SK-N-SH treated with all-trans-retinoic acid at 6 μM for 48 hours (cell line): Measurements from ENCODE around the gene TMEM132C.

Experiments
- ATAC-seq: fragments of 200-7000 bp; cut with Tn5 transposase; 3 replicates; pipeline ENCODE4 v1.9.1; 2020; ENCODE audit warnings: mild to moderate bottlenecking, moderate library complexity
- ARNTL ChIP-seq: fragments of 450-650 bp; formaldehyde crosslinking; IDR thresholded peaks from 2 replicates; pipeline ENCODE4 v1.5.0; 2020; ENCODE audit warnings: low read depth, mild to moderate bottlenecking, moderate library complexity, borderline replicate concordance
- BACH2 ChIP-seq: fragments of 250-450 bp; sonication (Bioruptor Pico); IDR thresholded peaks from 2 replicates; pipeline ENCODE4 v1.9.0; 2021; ENCODE audit warnings: mild to moderate bottlenecking, borderline replicate concordance
- CSDC2 ChIP-seq: fragments of 250-450 bp; sonication (Bioruptor Pico); IDR thresholded peaks from 2 replicates; pipeline ENCODE4 v1.5.0; 2020; ENCODE audit warnings: mild to moderate bottlenecking, moderate library complexity
- ESRRG ChIP-seq: fragments of 250-450 bp; sonication (Bioruptor Pico); IDR thresholded peaks from 2 replicates; pipeline ENCODE4 v1.6.1; 2021; ENCODE audit warnings: mild to moderate bottlenecking
- GLIS3 ChIP-seq: fragments of 250-450 bp; sonication (Bioruptor Pico); IDR thresholded peaks from 2 replicates; pipeline ENCODE4 v1.5.0; 2020; ENCODE audit warnings: mild to moderate bottlenecking, moderate library complexity
- ISL1 ChIP-seq: fragments of 250-450 bp; sonication (Bioruptor Pico); IDR thresholded peaks from 2 replicates; pipeline ENCODE4 v2.1.2; 2022; ENCODE audit warnings: mild to moderate bottlenecking, moderate library complexity
- OSR1 ChIP-seq: fragments of 250-450 bp; sonication (Bioruptor Pico); IDR thresholded peaks from 2 replicates; pipeline ENCODE4 v1.8.0; 2022; ENCODE audit warnings: moderate library complexity, mild to moderate bottlenecking, inconsistent platforms
- PPARA ChIP-seq: fragments of 250-450 bp; sonication (Bioruptor Pico); IDR thresholded peaks from 2 replicates; pipeline ENCODE4 v1.5.0; 2020; ENCODE audit warnings: mild to moderate bottlenecking, borderline replicate concordance
- RARB ChIP-seq: fragments of 250-450 bp; sonication (Bioruptor Pico); IDR thresholded peaks from 2 replicates; pipeline ENCODE4 v1.8.0; 2021; ENCODE audit warnings: mild to moderate bottlenecking, moderate library complexity
- SNAI2 ChIP-seq: fragments of 250-450 bp; sonication (Bioruptor Pico); IDR thresholded peaks from 2 replicates; pipeline ENCODE4 v1.5.0; 2020; ENCODE audit warnings: mild to moderate bottlenecking, moderate library complexity
- TCF4 ChIP-seq: fragments of 250-450 bp; sonication (Bioruptor Pico); IDR thresholded peaks from 2 replicates; pipeline ENCODE4 v1.8.0; 2021; ENCODE audit warnings: mild to moderate bottlenecking, moderate library complexity, borderline replicate concordance
- TOX ChIP-seq: fragments of 250-450 bp; sonication (Bioruptor Pico); IDR thresholded peaks from 2 replicates; pipeline ENCODE4 v1.8.0; 2021; ENCODE audit warnings: mild to moderate bottlenecking, moderate library complexity, borderline replicate concordance
- ZC3H10 ChIP-seq: fragments of 250-450 bp; sonication (Bioruptor Pico); IDR thresholded peaks from 2 replicates; pipeline ENCODE4 v1.5.1; 2021; ENCODE audit warnings: mild to moderate bottlenecking, moderate library complexity
- ZFP3 ChIP-seq: fragments of 250-450 bp; sonication (Bioruptor Pico); IDR thresholded peaks from 2 replicates; pipeline ENCODE4 v1.5.0; 2020; ENCODE audit warnings: mild to moderate bottlenecking, moderate library complexity
- ZFP30 ChIP-seq: fragments of 450-650 bp; formaldehyde crosslinking; IDR thresholded peaks from 2 replicates; pipeline ENCODE4 v1.5.0; 2022; ENCODE audit warnings: mild to moderate bottlenecking, moderate library complexity
- ZNF565 ChIP-seq: fragments of 450-650 bp; formaldehyde crosslinking; conservative IDR thresholded peaks from 2 replicates; pipeline ENCODE4 v1.5.0; 2020; ENCODE audit warnings: low read depth, mild to moderate bottlenecking, moderate library complexity
- ZNF8 ChIP-seq: fragments of 450-650 bp; formaldehyde crosslinking; IDR thresholded peaks from 2 replicates; pipeline ENCODE4 v1.5.0; 2020; ENCODE audit warnings: mild to moderate bottlenecking, moderate library complexity
- TF ChIP-seq, protein P1 (sequence below): fragments of 250-450 bp; sonication (Bioruptor Pico); IDR thresholded peaks from 2 replicates; pipeline ENCODE4 v1.5.1; 2020; ENCODE audit warnings: low read depth, mild to moderate bottlenecking, moderate library complexity
- TF ChIP-seq, protein P2 (sequence below): fragments of 250-450 bp; sonication (Bioruptor Pico); IDR thresholded peaks from 2 replicates; pipeline ENCODE4 v1.5.1; 2021; ENCODE audit warnings: mild to moderate bottlenecking, moderate library complexity
- TF ChIP-seq, protein P3 (sequence below): fragments of 250-450 bp; sonication (Bioruptor Pico); IDR thresholded peaks from 2 replicates; pipeline ENCODE4 v1.8.0; 2020; ENCODE audit warnings: mild to moderate bottlenecking, moderate library complexity, borderline replicate concordance
- TF ChIP-seq, protein P4 (sequence below): fragments of 250-450 bp; sonication (Bioruptor Pico); IDR thresholded peaks from 2 replicates; pipeline ENCODE4 v1.8.0; 2021; ENCODE audit warnings: low read depth, mild to moderate bottlenecking, moderate library complexity, borderline replicate concordance

Gene TMEM132C

DNA sequence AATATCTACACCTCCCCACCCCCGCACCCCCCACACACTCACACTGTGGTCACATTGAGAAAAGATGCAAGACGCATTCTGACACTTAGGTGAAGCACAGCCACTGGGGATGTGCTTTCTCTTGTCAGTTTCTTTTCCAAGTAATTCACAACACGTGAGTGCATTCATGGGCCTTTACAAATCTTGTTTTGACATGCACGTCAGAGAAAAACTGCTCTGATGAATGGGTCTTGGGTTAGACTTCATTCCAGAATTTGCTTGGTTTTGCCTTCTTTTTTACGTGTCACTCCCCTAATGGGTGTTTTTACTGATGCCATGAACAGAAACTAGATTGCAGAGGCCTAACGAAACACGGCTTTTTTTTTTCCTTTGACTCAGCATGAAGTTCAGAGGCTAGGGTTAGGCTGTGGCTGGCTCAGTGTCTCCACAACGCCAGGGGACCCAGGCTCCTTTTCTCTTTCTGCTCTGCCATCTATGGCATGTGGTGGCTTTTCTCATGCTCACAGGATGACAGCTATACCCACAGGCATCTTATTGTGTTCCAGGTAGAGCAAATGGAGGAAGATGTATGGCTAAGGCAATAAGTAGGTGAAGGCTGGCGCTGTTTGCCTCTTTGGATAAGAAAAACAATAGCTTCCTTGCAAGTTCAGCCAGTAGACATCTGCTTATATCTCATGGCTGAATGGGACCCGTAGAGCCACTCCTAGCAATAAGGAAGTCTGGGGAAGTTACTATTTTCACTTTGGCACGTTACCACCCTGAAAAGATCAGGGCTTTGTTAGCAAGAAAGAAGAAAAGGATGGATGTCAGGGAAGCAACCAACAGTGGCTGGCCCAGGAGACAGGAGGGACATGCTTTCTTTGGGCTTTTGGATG lies 303.5 kb downstream of the TMEM132C start:
- no peak for ATAC-seq
- TF ChIP-seq ZNF8 (CRISPR knock-in tag) (no peak), ZC3H10 (CRISPR knock-in tag) (no peak), GLIS3 (CRISPR knock-in tag) (no peak), SNAI2 (CRISPR knock-in tag) (no peak), ZFP30 (CRISPR knock-in tag) (no peak), ZFP3 (CRISPR knock-in tag) (no peak), ZNF565 (no peak), TCF4 (CRISPR knock-in tag) (no peak)
- TF ChIP-seq, protein P1, sequence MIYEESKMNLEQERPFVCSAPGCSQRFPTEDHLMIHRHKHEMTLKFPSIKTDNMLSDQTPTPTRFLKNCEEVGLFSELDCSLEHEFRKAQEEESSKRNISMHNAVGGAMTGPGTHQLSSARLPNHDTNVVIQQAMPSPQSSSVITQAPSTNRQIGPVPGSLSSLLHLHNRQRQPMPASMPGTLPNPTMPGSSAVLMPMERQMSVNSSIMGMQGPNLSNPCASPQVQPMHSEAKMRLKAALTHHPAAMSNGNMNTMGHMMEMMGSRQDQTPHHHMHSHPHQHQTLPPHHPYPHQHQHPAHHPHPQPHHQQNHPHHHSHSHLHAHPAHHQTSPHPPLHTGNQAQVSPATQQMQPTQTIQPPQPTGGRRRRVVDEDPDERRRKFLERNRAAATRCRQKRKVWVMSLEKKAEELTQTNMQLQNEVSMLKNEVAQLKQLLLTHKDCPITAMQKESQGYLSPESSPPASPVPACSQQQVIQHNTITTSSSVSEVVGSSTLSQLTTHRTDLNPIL (CRISPR knock-in tag) = no peak
- TF ChIP-seq, protein P2, sequence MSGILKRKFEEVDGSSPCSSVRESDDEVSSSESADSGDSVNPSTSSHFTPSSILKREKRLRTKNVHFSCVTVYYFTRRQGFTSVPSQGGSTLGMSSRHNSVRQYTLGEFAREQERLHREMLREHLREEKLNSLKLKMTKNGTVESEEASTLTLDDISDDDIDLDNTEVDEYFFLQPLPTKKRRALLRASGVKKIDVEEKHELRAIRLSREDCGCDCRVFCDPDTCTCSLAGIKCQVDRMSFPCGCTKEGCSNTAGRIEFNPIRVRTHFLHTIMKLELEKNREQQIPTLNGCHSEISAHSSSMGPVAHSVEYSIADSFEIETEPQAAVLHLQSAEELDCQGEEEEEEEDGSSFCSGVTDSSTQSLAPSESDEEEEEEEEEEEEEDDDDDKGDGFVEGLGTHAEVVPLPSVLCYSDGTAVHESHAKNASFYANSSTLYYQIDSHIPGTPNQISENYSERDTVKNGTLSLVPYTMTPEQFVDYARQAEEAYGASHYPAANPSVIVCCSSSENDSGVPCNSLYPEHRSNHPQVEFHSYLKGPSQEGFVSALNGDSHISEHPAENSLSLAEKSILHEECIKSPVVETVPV (CRISPR knock-in tag) = no peak

DNA sequence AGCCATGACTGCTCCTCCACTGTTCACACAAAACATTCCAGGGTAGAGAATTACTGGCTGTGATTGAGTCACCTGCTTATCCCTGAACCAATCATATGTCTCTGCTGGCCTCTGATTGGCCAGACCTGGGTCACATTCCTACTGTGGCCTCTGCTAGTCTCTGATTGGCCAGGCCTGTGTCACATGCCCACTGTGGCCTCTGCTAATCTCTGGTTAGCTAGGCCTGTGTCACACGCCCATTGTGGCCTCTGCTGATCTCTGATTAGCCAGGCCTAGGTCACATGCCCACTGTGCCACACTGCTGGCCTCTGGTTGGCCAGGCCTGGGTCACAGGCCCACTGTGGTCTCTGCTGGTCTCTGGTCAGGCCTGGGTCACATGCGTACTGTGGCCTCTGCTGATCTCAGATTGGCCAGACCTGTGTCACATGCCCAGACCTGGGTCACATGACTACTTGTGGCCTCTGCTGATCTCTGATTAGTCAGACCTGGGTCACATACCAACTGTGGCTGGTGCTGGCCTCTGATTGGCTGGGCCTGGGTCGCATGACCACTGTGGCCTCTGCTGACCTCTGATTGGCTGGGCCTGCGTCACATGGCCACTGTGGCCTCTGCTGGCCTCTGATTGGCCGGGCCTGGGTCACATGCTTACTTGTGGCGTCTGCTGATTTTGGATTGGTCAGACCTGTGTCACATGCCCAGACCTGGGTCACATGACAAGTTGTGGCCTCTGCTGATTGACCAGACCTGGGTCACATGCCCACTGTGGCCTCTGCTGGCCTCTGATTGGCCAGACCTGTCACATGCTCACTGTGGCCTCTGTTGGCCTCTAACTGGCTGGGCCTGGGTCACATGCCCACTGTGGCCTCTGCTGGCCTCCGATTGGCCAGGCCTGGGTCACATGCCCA lies 305.2 kb downstream of the TMEM132C start:
- no peak for TF ChIP-seq ZC3H10 (CRISPR knock-in tag)
- TF ChIP-seq GLIS3 (CRISPR knock-in tag) = no peak
- TF ChIP-seq RARB (CRISPR knock-in tag) = no peak
- TF ChIP-seq, protein P1 (CRISPR knock-in tag) = no peak
- TF ChIP-seq OSR1 (CRISPR knock-in tag) = no peak
- TF ChIP-seq ISL1 (CRISPR knock-in tag) = no peak
- no peak for TF ChIP-seq CSDC2
- TF ChIP-seq, protein P3, sequence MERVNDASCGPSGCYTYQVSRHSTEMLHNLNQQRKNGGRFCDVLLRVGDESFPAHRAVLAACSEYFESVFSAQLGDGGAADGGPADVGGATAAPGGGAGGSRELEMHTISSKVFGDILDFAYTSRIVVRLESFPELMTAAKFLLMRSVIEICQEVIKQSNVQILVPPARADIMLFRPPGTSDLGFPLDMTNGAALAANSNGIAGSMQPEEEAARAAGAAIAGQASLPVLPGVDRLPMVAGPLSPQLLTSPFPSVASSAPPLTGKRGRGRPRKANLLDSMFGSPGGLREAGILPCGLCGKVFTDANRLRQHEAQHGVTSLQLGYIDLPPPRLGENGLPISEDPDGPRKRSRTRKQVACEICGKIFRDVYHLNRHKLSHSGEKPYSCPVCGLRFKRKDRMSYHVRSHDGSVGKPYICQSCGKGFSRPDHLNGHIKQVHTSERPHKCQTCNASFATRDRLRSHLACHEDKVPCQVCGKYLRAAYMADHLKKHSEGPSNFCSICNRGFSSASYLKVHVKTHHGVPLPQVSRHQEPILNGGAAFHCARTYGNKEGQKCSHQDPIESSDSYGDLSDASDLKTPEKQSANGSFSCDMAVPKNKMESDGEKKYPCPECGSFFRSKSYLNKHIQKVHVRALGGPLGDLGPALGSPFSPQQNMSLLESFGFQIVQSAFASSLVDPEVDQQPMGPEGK = no peak
- no peak for TF ChIP-seq ESRRG (CRISPR knock-in tag)
- TF ChIP-seq BACH2 (CRISPR knock-in tag) = no peak
- TF ChIP-seq ZFP30 (CRISPR knock-in tag) = no peak
- no peak for TF ChIP-seq SNAI2 (CRISPR knock-in tag)
- TF ChIP-seq ARNTL (CRISPR knock-in tag) = no peak
- no peak for TF ChIP-seq PPARA (CRISPR knock-in tag)
- TF ChIP-seq, protein P4, sequence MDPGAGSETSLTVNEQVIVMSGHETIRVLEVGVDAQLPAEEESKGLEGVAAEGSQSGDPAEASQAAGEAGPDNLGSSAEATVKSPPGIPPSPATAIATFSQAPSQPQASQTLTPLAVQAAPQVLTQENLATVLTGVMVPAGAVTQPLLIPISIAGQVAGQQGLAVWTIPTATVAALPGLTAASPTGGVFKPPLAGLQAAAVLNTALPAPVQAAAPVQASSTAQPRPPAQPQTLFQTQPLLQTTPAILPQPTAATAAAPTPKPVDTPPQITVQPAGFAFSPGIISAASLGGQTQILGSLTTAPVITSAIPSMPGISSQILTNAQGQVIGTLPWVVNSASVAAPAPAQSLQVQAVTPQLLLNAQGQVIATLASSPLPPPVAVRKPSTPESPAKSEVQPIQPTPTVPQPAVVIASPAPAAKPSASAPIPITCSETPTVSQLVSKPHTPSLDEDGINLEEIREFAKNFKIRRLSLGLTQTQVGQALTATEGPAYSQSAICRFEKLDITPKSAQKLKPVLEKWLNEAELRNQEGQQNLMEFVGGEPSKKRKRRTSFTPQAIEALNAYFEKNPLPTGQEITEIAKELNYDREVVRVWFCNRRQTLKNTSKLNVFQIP (CRISPR knock-in tag) = no peak
- no peak for TF ChIP-seq TOX (CRISPR knock-in tag)
- TF ChIP-seq, all 23 proteins: peak for 0
- ATAC-seq = no peak

DNA sequence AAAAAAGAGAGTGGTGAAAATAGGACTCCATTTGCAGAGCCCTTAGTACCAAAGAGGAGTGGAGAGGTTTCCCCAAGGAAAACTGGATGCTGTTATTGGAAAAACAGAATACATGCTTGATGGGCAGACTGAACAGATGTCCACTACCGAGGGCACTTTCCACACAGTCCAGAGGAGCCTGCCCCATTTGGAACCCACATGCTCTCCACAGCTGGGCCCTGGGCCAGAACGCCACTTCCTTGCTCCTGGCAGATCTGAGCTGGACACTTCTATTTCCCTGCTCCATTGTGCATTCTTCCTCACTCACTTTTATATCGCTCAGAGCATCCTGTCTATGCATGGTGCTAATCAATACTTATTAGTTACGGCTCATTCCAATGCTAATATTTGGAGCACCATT lies 306.9 kb downstream of the TMEM132C start:
- no peak for TF ChIP-seq ZFP30 (CRISPR knock-in tag)
- no peak for TF ChIP-seq PPARA (CRISPR knock-in tag)
- no peak for ATAC-seq
